HL-60 (cell line): ENCODE measurements around the gene RMND5A.

Source experiments
- DNase-seq, 2 experiments: peaks; one replicate each; pipeline ENCODE4 v3.0.0-alpha.2; 2010 to 2020; ENCODE audit warnings: low read depth in 1 of 2, low spot score in 1 of 2
- H3K27ac ChIP-seq: fragments of 250-450 bp; sonication (Bioruptor Pico); replicated peaks from 2 replicates; pipeline ENCODE4 v1.5.1; 2020; ENCODE audit warnings: mild to moderate bottlenecking, moderate library complexity
- H3K27me3 ChIP-seq: fragments of 250-450 bp; sonication (Bioruptor Pico); 2 replicates; pipeline ENCODE4 v1.5.1; 2021; ENCODE audit warnings: mild to moderate bottlenecking, moderate library complexity; ENCODE audit not compliant: insufficient read depth, poor library complexity, severe bottlenecking
- H3K4me3 ChIP-seq: replicated peaks from 2 replicates; pipeline ENCODE4 v1.5.1; 2011; ENCODE audit warnings: mild to moderate bottlenecking, control low read depth, low read length; ENCODE audit not compliant: insufficient read depth
- CTCF ChIP-seq: IDR thresholded peaks from one replicate; pipeline ENCODE4 v1.5.1; 2011; ENCODE audit warnings: low read length, control low read depth, inconsistent platforms; ENCODE audit not compliant: insufficient read depth
- GABPA ChIP-seq: IDR thresholded peaks from 2 replicates; pipeline ENCODE4 v1.6.1; 2012; ENCODE audit warnings: low read depth
- POLR2AphosphoS5 ChIP-seq: IDR thresholded peaks from 2 replicates; pipeline ENCODE4 v1.6.1; 2012; ENCODE audit warnings: low read depth
- REST ChIP-seq: IDR thresholded peaks from 2 replicates; pipeline ENCODE4 v1.6.1; 2012; ENCODE audit warnings: low read depth; ENCODE audit not compliant: insufficient replicate concordance
- SPI1 ChIP-seq: IDR thresholded peaks from 2 replicates; pipeline ENCODE4 v1.6.1; 2012; ENCODE audit warnings: low read depth, mild to moderate bottlenecking, borderline replicate concordance

Gene RMND5A

GRCh38 chr2:86768189-86768949 lies 48.3 kb downstream of the RMND5A start:
- no peak for TF ChIP-seq REST
- no peak overlapping the region for H3K27ac ChIP-seq
- no peak for DNase-seq
- H3K4me3 ChIP-seq = no peak overlapping the region
- H3K27me3 ChIP-seq = no peaks in the 10 kb centered on the region

GRCh38 chr2:86769838-86770237 lies 49.7 kb downstream of the RMND5A start:
- no peak for DNase-seq

GRCh38 chr2:86770816-86771301 lies 50.8 kb downstream of the RMND5A start:
- no peak for TF ChIP-seq POLR2AphosphoS5
- TF ChIP-seq SPI1 = no peak
- TF ChIP-seq GABPA = no peak
- TF ChIP-seq CTCF = no peak
- TF ChIP-seq REST = no peak
- DNase-seq = no peak
- H3K4me3 ChIP-seq = no peak overlapping the region
- no peaks in the 10 kb centered on the region for H3K27me3 ChIP-seq
- H3K27ac ChIP-seq = no peak overlapping the region

More at GRCh38 chr2:86769838-86770237, 49.7 kb downstream of the RMND5A start:
- H3K27me3 ChIP-seq = no peaks in the 10 kb centered on the region
- TF ChIP-seq GABPA (no peak), SPI1 (no peak), POLR2AphosphoS5 (no peak), REST (no peak), CTCF (no peak)
- H3K4me3 ChIP-seq = no peak overlapping the region
- H3K27ac ChIP-seq = no peak overlapping the region
